Omental fat pad (tissue), 4 donors: ENCODE data around the gene ZSCAN9. TPM values are rescaled to one million over a fixed set of nuclear protein-coding genes. Genes with fewer than 3 reads are reported as not detected.

ENCODE experiments used
- ATAC-seq: fragments of 150-250 bp; one replicate; pipeline ENCODE4 v1.9.1; 2016; ENCODE audit warnings: mild to moderate bottlenecking, moderate library complexity; ENCODE audit not compliant: low FRiP score
- DNase-seq: peaks from one replicate; pipeline ENCODE4 v3.0.0-alpha.2; 2019; ENCODE audit warnings: low spot score
- total RNA-seq, 4 donors: library from RNA; depleted of rRNA; stranded (reverse); fragments of >200 nt; gene quantifications; one replicate each; pipeline ENCODE4 v1.1.0, GENCODE V29; 2016
- TF ChIP-seq, protein P1 (sequence below), 3 donors: fragments of 450-650 bp; IDR thresholded peaks; one replicate each; pipeline ENCODE4 v1.5.1; 2016 to 2017; ENCODE audit warnings: antibody characterized with exemption in 3 of 3, mild to moderate bottlenecking in 3 of 3, moderate library complexity in 2 of 3

Gene ZSCAN9
- total RNA-seq, 4 donors from 2014 or later = 6.3 to 16.6 (median 12.2) TPM

DNA sequence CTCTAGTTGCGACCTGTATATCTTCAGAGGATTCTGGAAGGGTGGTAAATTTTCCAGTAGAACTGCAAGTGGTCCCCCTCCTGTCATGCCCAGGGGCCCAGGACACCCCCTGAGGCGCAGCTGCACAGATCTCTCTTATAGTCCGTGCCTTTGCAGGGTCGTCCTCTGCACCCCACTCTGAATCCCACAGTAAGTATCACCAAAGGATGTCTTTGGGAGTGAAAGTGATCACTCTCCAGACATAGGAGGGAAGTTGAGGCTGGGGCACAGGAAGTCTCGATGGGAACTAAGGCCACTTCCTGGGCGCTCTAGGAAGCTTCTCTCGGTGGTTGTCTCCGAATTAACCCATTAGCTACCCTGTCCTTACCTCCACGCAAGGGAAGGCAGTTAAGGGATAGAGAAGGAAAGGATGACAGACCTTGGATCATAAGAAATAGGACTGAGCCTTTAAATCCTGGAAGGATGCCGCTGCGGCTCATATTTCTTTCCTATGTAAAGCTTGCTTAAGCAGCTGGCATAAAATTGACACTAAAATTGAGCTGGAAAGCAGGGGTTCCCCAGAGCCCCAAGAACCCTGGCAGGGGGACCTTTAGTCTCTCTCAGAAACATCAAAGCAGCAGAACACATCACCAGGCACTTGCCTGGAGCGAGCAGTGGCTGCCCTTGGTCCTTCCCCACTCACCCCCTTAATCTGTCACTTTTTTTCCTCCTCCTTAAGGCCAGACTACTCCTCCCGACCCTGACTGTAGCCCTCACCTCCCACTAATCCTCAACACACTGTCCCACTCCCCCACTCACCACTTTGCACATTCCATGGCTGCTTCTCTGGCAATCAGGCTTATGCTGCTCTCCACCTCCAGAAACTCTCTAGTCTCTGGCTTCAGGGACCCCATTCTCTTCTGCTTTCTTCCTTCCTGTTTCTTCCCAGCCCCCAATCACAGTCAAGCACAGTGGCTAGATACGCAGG lies 27.2 kb downstream of the ZSCAN9 start, which contains the start of gene ZKSCAN4:
ZKSCAN4 (minus strand) TSS at position 261 of the 967 bp plus-strand sequence. CDS start 289 bp downstream, outside the sequence.
- DNase-seq = no peak
- ATAC-seq = peak; percentile 95
- TF ChIP-seq, protein P1, sequence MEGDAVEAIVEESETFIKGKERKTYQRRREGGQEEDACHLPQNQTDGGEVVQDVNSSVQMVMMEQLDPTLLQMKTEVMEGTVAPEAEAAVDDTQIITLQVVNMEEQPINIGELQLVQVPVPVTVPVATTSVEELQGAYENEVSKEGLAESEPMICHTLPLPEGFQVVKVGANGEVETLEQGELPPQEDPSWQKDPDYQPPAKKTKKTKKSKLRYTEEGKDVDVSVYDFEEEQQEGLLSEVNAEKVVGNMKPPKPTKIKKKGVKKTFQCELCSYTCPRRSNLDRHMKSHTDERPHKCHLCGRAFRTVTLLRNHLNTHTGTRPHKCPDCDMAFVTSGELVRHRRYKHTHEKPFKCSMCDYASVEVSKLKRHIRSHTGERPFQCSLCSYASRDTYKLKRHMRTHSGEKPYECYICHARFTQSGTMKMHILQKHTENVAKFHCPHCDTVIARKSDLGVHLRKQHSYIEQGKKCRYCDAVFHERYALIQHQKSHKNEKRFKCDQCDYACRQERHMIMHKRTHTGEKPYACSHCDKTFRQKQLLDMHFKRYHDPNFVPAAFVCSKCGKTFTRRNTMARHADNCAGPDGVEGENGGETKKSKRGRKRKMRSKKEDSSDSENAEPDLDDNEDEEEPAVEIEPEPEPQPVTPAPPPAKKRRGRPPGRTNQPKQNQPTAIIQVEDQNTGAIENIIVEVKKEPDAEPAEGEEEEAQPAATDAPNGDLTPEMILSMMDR (IDR thresholded peaks at IDR 0.05) = no peak

DNA sequence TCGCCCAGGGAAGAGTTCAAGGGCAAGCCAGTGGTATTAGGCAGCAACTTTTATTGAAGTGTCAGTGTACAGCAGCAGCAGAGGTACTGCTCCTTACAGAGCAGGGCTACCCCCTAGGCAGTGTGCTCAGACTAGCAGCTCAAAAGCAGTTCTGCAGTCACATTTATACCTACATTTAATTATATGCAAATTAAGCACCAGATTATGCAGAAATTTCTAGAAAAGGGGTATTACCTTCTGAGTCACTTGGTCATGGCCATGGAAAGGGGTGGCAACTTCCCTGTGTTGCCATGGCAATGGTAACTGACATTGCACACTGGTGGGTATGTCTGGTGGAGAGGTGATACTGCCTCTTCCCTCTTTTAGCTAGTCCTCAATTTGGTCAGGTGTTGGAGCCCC lies 29.0 kb downstream of the ZSCAN9 start:
- DNase-seq = no peak
- ATAC-seq = no peak
- TF ChIP-seq, protein P1 (IDR thresholded peaks at IDR 0.05) = no peak

DNA sequence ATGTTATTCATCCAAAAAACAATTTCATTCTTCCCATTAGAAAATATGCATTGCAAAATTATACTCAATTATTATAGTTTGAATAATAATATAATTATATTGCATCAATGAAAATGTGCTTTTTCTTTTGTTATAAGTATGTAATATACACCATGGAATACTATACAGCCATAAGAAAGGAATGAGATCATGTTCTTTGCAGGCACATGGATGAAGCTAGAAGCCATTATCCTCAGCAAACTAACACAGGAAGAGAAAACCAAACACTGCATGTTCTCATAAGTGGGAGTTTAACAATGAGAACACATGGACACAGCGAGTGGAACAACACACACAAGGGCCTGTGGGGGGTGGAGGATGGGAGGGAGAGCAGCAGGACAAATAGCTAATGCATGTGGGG lies 32.0 kb downstream of the ZSCAN9 start:
- DNase-seq (no peak), ATAC-seq (no peak)
- TF ChIP-seq, protein P1 (IDR thresholded peaks at IDR 0.05) = no peak

DNA sequence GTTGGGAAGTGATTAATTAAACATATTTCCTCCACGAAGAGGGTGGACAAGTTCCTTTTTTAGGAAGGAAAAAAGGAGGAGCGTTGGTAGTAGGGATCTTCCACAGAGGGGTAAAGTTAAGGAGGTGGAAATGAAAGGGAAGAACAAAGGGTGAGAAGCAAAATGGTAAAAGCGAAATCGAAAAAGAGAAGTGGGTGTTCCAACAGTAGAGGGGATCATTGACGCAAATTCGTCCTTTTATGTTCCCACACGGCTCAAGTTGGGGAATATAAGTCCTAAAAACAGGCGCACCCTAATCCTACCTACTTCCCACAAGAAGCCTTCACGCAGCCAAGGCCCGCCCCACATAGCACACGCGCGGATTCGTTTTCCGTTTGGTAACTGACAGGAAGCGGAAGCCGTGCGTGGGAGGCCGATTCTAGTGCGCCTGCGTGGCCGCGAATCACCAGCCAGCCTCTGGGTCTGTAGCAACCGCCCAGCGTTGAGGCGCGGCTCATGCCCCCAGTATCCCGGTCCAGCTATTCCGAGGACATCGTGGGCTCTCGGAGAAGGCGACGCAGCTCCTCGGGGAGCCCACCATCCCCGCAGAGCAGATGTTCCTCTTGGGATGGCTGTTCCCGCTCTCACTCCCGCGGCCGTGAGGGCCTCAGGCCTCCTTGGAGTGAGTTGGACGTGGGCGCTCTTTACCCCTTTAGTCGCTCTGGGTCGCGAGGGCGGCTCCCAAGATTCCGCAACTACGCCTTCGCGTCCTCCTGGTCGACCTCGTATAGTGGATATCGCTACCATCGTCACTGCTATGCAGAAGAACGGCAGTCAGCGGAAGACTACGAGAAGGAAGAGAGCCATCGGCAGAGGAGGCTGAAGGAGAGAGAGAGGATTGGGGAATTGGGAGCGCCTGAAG lies 34.1 kb downstream of the ZSCAN9 start, which contains the start of gene NKAPL:
NKAPL (plus strand) TSS at position 421 of the 901 bp plus-strand sequence; CDS start at position 496, 75 bp downstream.
- peak; percentile 62 for ATAC-seq
- no peak for DNase-seq
- TF ChIP-seq, protein P1 (IDR thresholded peaks at IDR 0.05) = no peak

DNA sequence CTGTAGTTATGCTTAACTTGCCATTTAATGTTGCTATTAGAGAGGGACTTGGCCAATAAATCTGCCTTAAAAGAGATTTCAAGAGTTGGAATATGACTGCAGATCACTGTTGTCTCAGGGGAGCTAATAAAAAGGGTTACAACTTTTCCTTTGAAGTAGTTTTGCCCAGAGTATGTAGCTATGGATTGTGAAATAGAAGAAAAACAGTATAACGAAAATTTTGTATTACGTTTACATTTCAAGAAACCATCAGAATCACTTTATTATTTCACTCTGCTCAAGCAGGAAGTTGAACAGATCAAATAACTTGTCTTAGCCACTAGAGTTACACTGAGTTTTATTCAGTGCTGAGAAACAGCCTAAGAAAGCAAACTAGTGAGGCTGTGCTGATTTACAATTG lies 38.8 kb downstream of the ZSCAN9 start:
- ATAC-seq = no peak
- DNase-seq = no peak
- TF ChIP-seq, protein P1 (IDR thresholded peaks at IDR 0.05) = no peak

DNA sequence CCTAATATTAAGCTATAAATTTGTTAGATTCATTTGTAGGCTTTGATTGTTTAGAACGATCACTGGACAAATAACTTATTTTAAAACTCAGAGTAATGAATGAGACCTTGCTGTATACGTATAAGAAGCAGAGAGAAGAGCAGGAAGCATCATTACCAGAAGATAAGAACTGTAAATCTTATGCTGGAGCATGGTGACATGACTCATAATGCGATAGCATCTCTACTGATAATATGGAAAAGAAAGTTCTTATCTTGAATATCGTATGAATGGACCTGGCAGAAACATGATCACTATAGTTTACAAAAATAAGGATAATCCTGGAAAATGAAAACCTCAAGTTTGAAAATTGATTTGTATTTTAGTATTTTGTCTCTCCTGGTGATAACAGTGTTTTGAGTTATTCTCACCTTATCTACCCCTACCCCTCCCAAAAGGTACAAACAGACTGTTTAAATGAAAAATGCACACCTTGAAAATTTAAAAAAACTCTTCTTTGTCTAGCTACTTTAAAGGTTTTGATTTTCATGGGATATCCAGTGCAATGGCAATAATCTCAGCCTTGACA lies 39.8 kb downstream of the ZSCAN9 start:
- ATAC-seq = no peak
- TF ChIP-seq, protein P1 (IDR thresholded peaks at IDR 0.05) = no peak
- no peak for DNase-seq
